MM.1S (cell line): ENCODE measurements around the gene GLOD5.

ENCODE experiments used
- DNase-seq: peaks from one replicate; pipeline ENCODE4 v3.0.0-alpha.2; 2015
- H2AFZ ChIP-seq: fragments of 300-600 bp; sonication (generic); 2 replicates; pipeline ENCODE4 v1.6.0; 2016; ENCODE audit warnings: antibody characterized with exemption, low read length
- H3F3A ChIP-seq: fragments of 300-600 bp; sonication (generic); 2 replicates; pipeline ENCODE4 v1.6.1; 2016; ENCODE audit warnings: mild to moderate bottlenecking, antibody characterized with exemption, low read length, moderate library complexity, mixed read lengths; ENCODE audit not compliant: insufficient read depth
- H3K27ac ChIP-seq: fragments of 300-600 bp; sonication (generic); 2 replicates; pipeline ENCODE4 v1.5.1; 2016; ENCODE audit warnings: mild to moderate bottlenecking, low read length
- H3K27me3 ChIP-seq: fragments of 300-600 bp; sonication (generic); replicated peaks from 2 replicates; pipeline ENCODE4 v1.6.0; 2016; ENCODE audit warnings: low read length; ENCODE audit not compliant: insufficient read depth
- H3K36me3 ChIP-seq: fragments of 300-600 bp; sonication (generic); replicated peaks from 2 replicates; pipeline ENCODE4 v1.6.1; 2016; ENCODE audit warnings: mild to moderate bottlenecking, low read length, mixed read lengths; ENCODE audit not compliant: insufficient read depth
- H3K4me1 ChIP-seq: fragments of 300-600 bp; sonication (generic); 2 replicates; pipeline ENCODE4 v1.6.1; 2016; ENCODE audit warnings: low read length, mixed read lengths
- H3K4me2 ChIP-seq: fragments of 300-600 bp; sonication (generic); 2 replicates; pipeline ENCODE4 v1.6.0; 2016; ENCODE audit warnings: low read depth, low read length
- H3K4me3 ChIP-seq: fragments of 300-600 bp; sonication (generic); 2 replicates; pipeline ENCODE4 v1.5.1; 2016; ENCODE audit warnings: low read length, mixed read lengths
- H3K79me2 ChIP-seq: fragments of 300-600 bp; sonication (generic); 2 replicates; pipeline ENCODE4 v1.6.1; 2016; ENCODE audit warnings: mixed run types, low read length, mixed read lengths
- H3K9ac ChIP-seq: fragments of 300-600 bp; sonication (generic); 2 replicates; pipeline ENCODE4 v1.6.1; 2016; ENCODE audit warnings: low read length, mixed read lengths
- H3K9me2 ChIP-seq: fragments of 300-600 bp; sonication (generic); replicated peaks from 2 replicates; pipeline ENCODE4 v1.6.1; 2016; ENCODE audit warnings: mild to moderate bottlenecking, low read length, mixed read lengths; ENCODE audit not compliant: insufficient read depth
- H3K9me3 ChIP-seq: fragments of 300-600 bp; sonication (generic); replicated peaks from 2 replicates; pipeline ENCODE4 v1.6.1; 2016; ENCODE audit warnings: mild to moderate bottlenecking, low read length, mixed read lengths; ENCODE audit not compliant: insufficient read depth
- H4K20me1 ChIP-seq: fragments of 300-600 bp; sonication (generic); 2 replicates; pipeline ENCODE4 v1.6.1; 2016; ENCODE audit warnings: mild to moderate bottlenecking, low read length, moderate library complexity, mixed read lengths; ENCODE audit not compliant: insufficient read depth
- CTCF ChIP-seq: fragments of 300-600 bp; sonication (generic); IDR thresholded peaks from 2 replicates; pipeline ENCODE4 v1.5.1; 2016; ENCODE audit warnings: antibody characterized with exemption, low read length, mixed read lengths
- EZH2 ChIP-seq: fragments of 300-600 bp; sonication (generic); optimal IDR thresholded peaks from 2 replicates; pipeline ENCODE3; 2017; ENCODE audit warnings: low read depth, mild to moderate bottlenecking, antibody characterized with exemption, low read length, mixed read lengths
- EZH2phosphoT487 ChIP-seq: fragments of 300-600 bp; sonication (generic); IDR thresholded peaks from 2 replicates; pipeline ENCODE4 v1.6.1; 2018; ENCODE audit warnings: antibody characterized with exemption, low read length

The GLOD5 gene

GRCh38 chrX:48794911-48795515, 33.5 kb downstream of the GLOD5 start:
- Histone ChIP-seq H3K27me3 (no peaks in the 10 kb centered on the region), H3K4me2 (no peak overlapping the region), H3K9ac (no peak overlapping the region), H3K36me3 (no peaks in the 10 kb centered on the region), H3K27ac (no peak overlapping the region), H3F3A (no peaks in the 10 kb centered on the region), H3K4me3 (no peak overlapping the region), H3K9me2 (no peaks in the 10 kb centered on the region), H3K4me1 (no peaks in the 10 kb centered on the region), H4K20me1 (no peaks in the 10 kb centered on the region), H3K79me2 (no peaks in the 10 kb centered on the region), H2AFZ (no peak overlapping the region), H3K9me3 (no peaks in the 10 kb centered on the region)
- TF ChIP-seq EZH2phosphoT487 (no peak), CTCF (no peak), EZH2 (no peak)
- DNase-seq: no peak

DNA sequence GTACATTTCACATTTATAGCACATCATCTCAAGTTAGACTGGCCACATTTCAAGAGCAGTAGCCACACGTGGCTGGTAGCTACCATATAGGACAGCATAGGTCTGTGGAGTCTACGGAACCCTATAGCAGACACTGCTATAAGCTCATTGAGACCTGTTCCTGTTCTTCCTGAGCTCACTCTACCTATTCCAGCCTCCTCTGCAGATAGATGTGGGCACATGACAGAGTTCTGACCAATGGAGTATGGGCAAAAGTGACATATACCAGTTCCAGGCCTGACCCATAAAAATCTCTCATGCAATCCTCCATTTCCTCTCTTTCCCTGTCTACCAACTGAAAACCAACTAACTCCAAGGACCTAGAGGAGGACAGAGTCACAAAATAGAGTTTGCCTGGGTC, 36.8 kb downstream of the GLOD5 start:
- Histone ChIP-seq H3K79me2 (no peaks in the 10 kb centered on the region; the same call in 1 of the 2 replicates), H3K4me2 (no peak overlapping the region), H2AFZ (no peak overlapping the region), H3K27me3 (no peaks in the 10 kb centered on the region), H3K27ac (no peak overlapping the region), H3K4me1 (peaks cover 9% of the 10 kb centered on the region; the same call in 1 of the 2 replicates), H3K9me3 (no peaks in the 10 kb centered on the region), H3K9me2 (no peaks in the 10 kb centered on the region), H3K9ac (no peak overlapping the region), H3F3A (no peaks in the 10 kb centered on the region), H3K4me3 (no peak overlapping the region), H3K36me3 (no peaks in the 10 kb centered on the region), H4K20me1 (no peaks in the 10 kb centered on the region)
- no peak for TF ChIP-seq EZH2phosphoT487
- no peak for DNase-seq

DNA sequence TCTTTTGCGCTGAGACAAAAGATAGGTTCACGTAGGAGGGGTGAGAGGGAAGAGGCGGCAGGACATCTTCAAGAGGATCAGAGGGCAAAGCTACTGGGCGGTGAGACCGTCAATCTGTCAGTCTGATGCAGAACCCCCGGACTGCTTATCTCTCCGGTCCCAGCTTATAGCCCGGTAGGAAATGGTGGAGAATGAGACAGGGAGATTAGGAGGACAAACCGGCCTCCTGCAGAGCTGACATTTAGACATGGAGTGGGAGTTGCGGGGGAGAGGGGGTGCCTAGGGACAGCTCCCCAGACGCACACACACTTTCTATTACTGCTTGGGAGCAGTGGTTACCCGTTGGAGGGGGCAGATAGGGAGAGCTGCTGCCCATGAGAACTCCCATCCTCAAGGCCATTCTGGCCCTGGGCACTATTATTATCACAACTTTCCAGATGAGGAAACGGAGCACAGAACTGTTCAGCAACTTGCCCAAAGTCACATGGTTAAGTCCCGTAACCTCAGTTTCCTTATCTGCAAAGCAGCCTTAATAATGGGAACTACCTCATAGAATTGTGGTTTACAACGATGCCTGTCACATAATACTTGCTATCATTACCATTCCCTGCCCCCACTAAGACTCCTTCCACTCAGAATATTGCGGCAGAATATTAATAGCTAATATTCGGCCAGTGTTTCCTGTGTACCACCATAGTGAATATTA, 39.2 kb downstream of the GLOD5 start:
- Histone ChIP-seq H3K9me3 (no peaks in the 10 kb centered on the region), H3K4me1 (peaks cover 9% of the 10 kb centered on the region; the same call in 1 of the 2 replicates), H2AFZ (peak overlapping the region; percentile 82), H3K27ac (peak overlapping the region; percentile 93), H3K79me2 (no peaks in the 10 kb centered on the region; the same call in 1 of the 2 replicates), H3F3A (no peaks in the 10 kb centered on the region), H3K9me2 (no peaks in the 10 kb centered on the region), H3K4me2 (peak overlapping the region; percentile 88), H3K36me3 (no peaks in the 10 kb centered on the region), H3K9ac (peak overlapping the region; percentile 94), H3K4me3 (peak overlapping the region; percentile 68), H3K27me3 (no peaks in the 10 kb centered on the region), H4K20me1 (no peaks in the 10 kb centered on the region)
- DNase-seq: no peak
- TF ChIP-seq EZH2 (no peak), CTCF (no peak), EZH2phosphoT487 (no peak)
